Vagina (tissue), 2 donors: Measurements from ENCODE around the gene FAM3B. TPM values are rescaled to one million over a fixed set of nuclear protein-coding genes. Genes with fewer than 3 reads are reported as not detected.
A peak's percentile ranks its signal among the peaks of the same experiment; 100 is the strongest.

Experiments used
- DNase-seq, 2 donors: peaks; one replicate each; pipeline ENCODE4 v3.0.0-alpha.2; 2017; ENCODE audit errors: extremely low spot score in 2 of 2
- H3K27ac ChIP-seq: fragments of 200-600 bp; sonication (generic); one replicate; pipeline ENCODE4 v1.5.1; 2019
- H3K27me3 ChIP-seq: fragments of 200-600 bp; sonication (generic); one replicate; pipeline ENCODE4 v1.5.1; 2019
- H3K36me3 ChIP-seq, 2 donors: fragments of 200-600 bp; sonication (generic); one replicate each; pipeline ENCODE4 v1.5.1; 2017 to 2019
- H3K4me1 ChIP-seq: fragments of 200-600 bp; sonication (generic); one replicate; pipeline ENCODE4 v1.5.1; 2019
- H3K4me3 ChIP-seq, 2 donors: fragments of 200-600 bp; sonication (generic); 1 replicate in 1 of 2; 2 replicates in 1 of 2; pipeline ENCODE4 v1.5.1; 2016 to 2019
- H3K9me3 ChIP-seq: fragments of 200-600 bp; sonication (generic); one replicate; pipeline ENCODE4 v1.5.1; 2019
- POLR2A ChIP-seq, 2 donors: fragments of 450-650 bp; IDR thresholded peaks; one replicate each; pipeline ENCODE4 v1.6.1; 2017; ENCODE audit warnings: antibody characterized with exemption in 2 of 2, mild to moderate bottlenecking in 2 of 2, moderate library complexity in 2 of 2
- POLR2AphosphoS5 ChIP-seq, 2 donors: sonication (generic); formaldehyde crosslinking; IDR thresholded peaks; one replicate each; pipeline ENCODE4 v1.9.0; 2017; ENCODE audit warnings: antibody characterized with exemption in 2 of 2, mild to moderate bottlenecking in 2 of 2, low read depth in 1 of 2; ENCODE audit not compliant: insufficient read depth in 1 of 2
- intact Hi-C: fragments of 100-400 bp; cut with DNase I; formaldehyde crosslinking; loops from one replicate; pipeline ENCODE4 v1.15.1; 2023
- total RNA-seq: library from RNA; depleted of rRNA; stranded (reverse); fragments of >200 nt; gene quantifications from one replicate; pipeline ENCODE4 v1.2.3, GENCODE V29; 2016
- TF ChIP-seq, protein P1 (sequence below), 3 experiments: fragments of 450-650 bp in 2 of 3; fragments of 200-600 bp in 1 of 3; sonication (generic) in 1 of 3; IDR thresholded peaks; one replicate each; pipeline ENCODE4 v1.5.1; 2017 to 2019; ENCODE audit warnings: antibody characterized with exemption in 3 of 3, mild to moderate bottlenecking in 2 of 3, moderate library complexity in 2 of 3

FAM3B gene
- total RNA-seq, 1 donor from 2014 or later, result 2.9 TPM

DNA sequence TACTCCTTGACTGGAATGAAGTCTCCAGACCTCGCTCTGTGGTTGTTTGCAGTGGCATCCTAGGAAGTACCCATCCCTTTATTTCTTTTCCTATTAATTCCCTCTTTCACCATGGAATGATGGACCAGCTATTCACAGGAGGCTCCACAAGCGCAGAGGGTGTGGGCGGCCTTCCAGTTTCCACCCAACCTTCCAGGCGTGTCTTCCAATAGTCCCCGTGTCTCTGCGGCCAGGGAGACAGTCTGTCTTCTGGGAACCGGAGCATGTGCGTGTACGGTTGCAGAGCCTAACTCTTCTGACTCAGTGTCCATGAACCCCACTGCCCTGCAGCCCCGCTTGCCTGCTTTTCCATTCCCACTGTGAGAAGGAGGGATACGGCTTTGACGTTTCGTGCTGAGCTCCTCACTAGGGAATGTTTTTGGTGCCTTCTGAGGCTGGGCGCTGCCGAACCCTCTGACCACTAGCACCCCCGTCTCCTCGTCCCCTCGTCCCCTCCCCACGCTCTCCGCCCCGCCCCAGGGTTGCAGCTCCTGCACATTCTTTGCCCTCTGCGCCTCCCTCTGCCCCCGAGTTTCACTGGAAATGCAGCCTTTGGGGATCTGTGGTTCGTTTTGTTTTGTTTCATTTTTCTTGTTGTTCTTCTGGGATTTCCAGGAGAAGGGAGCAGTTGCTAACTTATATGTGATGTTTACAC, 26.3 kb upstream of the FAM3B start:
- Histone ChIP-seq H3K36me3 (no peaks in the 10 kb centered on the region), H3K27ac (no peak overlapping the region), H3K4me1 (no peaks in the 10 kb centered on the region), H3K4me3 (peak overlapping the region in 1 of 2 donors; percentile 8), H3K27me3 (no peaks in the 10 kb centered on the region), H3K9me3 (no peaks in the 10 kb centered on the region)
- intact Hi-C loops, result no loop called here
- TF ChIP-seq POLR2AphosphoS5 (IDR thresholded peaks at IDR 0.05; ENCODE audit: insufficient read depth in 1 of 2, low read depth in 1 of 2) (no peak), POLR2A (IDR thresholded peaks at IDR 0.05) (no peak)
- TF ChIP-seq, protein P1, sequence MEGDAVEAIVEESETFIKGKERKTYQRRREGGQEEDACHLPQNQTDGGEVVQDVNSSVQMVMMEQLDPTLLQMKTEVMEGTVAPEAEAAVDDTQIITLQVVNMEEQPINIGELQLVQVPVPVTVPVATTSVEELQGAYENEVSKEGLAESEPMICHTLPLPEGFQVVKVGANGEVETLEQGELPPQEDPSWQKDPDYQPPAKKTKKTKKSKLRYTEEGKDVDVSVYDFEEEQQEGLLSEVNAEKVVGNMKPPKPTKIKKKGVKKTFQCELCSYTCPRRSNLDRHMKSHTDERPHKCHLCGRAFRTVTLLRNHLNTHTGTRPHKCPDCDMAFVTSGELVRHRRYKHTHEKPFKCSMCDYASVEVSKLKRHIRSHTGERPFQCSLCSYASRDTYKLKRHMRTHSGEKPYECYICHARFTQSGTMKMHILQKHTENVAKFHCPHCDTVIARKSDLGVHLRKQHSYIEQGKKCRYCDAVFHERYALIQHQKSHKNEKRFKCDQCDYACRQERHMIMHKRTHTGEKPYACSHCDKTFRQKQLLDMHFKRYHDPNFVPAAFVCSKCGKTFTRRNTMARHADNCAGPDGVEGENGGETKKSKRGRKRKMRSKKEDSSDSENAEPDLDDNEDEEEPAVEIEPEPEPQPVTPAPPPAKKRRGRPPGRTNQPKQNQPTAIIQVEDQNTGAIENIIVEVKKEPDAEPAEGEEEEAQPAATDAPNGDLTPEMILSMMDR (IDR thresholded peaks at IDR 0.05), result no peak
- DNase-seq, result no peak

DNA sequence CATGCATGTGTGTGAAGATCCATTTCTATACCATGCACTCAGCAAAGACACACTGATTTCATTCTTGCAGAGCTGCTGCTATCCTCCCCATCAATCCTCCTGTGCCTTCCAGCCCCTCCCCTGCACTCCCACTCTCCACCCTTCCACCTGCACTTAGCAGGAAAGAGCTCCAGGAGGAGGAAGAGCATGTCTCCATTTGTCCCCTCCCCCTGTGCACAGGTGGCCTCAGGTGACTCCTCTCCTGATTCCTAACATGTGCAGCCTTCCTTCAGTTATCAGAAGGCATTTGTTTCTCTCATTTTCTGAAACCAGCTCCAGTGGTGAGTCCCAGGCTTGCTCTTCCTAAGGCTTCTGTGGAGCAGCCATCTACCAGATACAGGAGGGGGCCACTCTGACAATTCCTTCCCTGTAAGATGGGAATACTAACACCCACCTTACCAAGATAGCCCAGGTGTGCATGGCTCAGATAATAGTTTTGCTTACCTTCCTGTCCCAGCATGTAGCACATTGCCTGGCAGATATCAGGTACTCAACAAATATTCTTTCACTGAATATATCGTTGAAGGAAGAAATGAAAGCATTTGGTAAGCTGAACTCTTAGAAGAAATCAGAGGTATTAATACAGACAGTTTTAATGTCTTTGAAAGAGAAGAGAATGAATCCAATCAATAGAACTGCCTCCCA, 21.9 kb upstream of the FAM3B start:
- no peaks in the 10 kb centered on the region for H3K27me3 ChIP-seq

GRCh38 chr21:41295721-41296254, 20.8 kb upstream of the FAM3B start:
- no peak for DNase-seq
- no peak overlapping the region for H3K27ac ChIP-seq
- no peaks in the 10 kb centered on the region for H3K9me3 ChIP-seq
- H3K27me3 ChIP-seq, result no peaks in the 10 kb centered on the region
- no peak overlapping the region for H3K4me3 ChIP-seq
- H3K4me1 ChIP-seq, result no peaks in the 10 kb centered on the region
- intact Hi-C loops, result no loop called here
- TF ChIP-seq POLR2AphosphoS5 (IDR thresholded peaks at IDR 0.05; ENCODE audit: insufficient read depth in 1 of 2, low read depth in 1 of 2) (no peak), POLR2A (IDR thresholded peaks at IDR 0.05) (no peak)
- TF ChIP-seq, protein P1 (IDR thresholded peaks at IDR 0.05), result no peak
- no peaks in the 10 kb centered on the region for H3K36me3 ChIP-seq

More for the DNA sequence above, 21.9 kb upstream of the FAM3B start:
- H3K4me1 ChIP-seq, result no peaks in the 10 kb centered on the region
- TF ChIP-seq, protein P1 (IDR thresholded peaks at IDR 0.05), result no peak
- TF ChIP-seq POLR2A (IDR thresholded peaks at IDR 0.05) (no peak), POLR2AphosphoS5 (IDR thresholded peaks at IDR 0.05; ENCODE audit: insufficient read depth in 1 of 2, low read depth in 1 of 2) (no peak)
- no peak overlapping the region for H3K4me3 ChIP-seq
- DNase-seq, result no peak
- intact Hi-C loops, result no loop called here
- H3K36me3 ChIP-seq, result no peaks in the 10 kb centered on the region
- no peak overlapping the region for H3K27ac ChIP-seq
- H3K9me3 ChIP-seq, result no peaks in the 10 kb centered on the region

DNA sequence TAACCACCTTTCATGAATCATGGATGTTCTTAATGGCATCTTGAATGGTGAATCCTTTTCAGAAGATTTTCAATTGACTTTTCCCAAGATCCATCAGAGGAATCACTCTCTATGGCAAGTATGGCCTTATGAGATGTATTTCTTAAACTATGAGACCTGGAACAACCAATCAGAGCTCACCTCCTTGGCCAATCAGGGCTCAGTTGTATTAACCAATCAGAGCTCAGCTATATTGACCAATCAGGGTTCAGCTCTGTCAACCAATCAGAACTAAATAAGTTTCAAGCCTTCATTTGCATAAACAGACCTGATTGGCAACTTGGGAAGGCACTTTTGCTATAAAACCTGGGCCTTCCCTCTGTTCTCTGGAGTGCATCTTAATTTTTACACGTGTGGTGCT, 13.6 kb upstream of the FAM3B start:
- no peak for TF ChIP-seq POLR2AphosphoS5 (IDR thresholded peaks at IDR 0.05; ENCODE audit: insufficient read depth in 1 of 2, low read depth in 1 of 2)
- TF ChIP-seq POLR2A (IDR thresholded peaks at IDR 0.05), result no peak
- TF ChIP-seq, protein P1 (IDR thresholded peaks at IDR 0.05), result no peak
- H3K27me3 ChIP-seq, result no peaks in the 10 kb centered on the region
- no peaks in the 10 kb centered on the region for H3K9me3 ChIP-seq
- no peak for DNase-seq
- no peak overlapping the region for H3K27ac ChIP-seq
- no peaks in the 10 kb centered on the region for H3K4me1 ChIP-seq
- H3K4me3 ChIP-seq, result no peak overlapping the region
- no peaks in the 10 kb centered on the region for H3K36me3 ChIP-seq
- intact Hi-C loops, result no loop called here
